ENCODE data around the gene IL5. TPM values are rescaled to one million over a fixed set of nuclear protein-coding genes. Genes with fewer than 3 reads are reported as not detected.

IL5 gene
- total RNA-seq, 4 donors from 2014 or later = not detected

- TF ChIP-seq CTCF (IDR thresholded peaks at IDR 0.05; ENCODE audit: low read depth) = no peak
Observed at GRCh38 chr5:132546108-132546507, 2.8 kb upstream of the IL5 start.

- TF ChIP-seq CTCF (IDR thresholded peaks at IDR 0.05; ENCODE audit: low read depth) = no peak
Observed at GRCh38 chr5:132540764-132541163, 2.6 kb downstream of the IL5 start.

GRCh38 chr5:132540149-132540548, 3.2 kb downstream of the IL5 start:
- no peak for TF ChIP-seq CTCF (IDR thresholded peaks at IDR 0.05; ENCODE audit: low read depth)

GRCh38 chr5:132539716-132540115, 3.6 kb downstream of the IL5 start:
- TF ChIP-seq CTCF (IDR thresholded peaks at IDR 0.05; ENCODE audit: low read depth) = no peak

- no peak for TF ChIP-seq CTCF (IDR thresholded peaks at IDR 0.05; ENCODE audit: low read depth)
Observed at GRCh38 chr5:132530946-132531345, 12.4 kb downstream of the IL5 start.

- TF ChIP-seq CTCF (IDR thresholded peaks at IDR 0.05; ENCODE audit: low read depth) = no peak
Observed at GRCh38 chr5:132528866-132529634, 14.3 kb downstream of the IL5 start.

GRCh38 chr5:132528021-132528420, 15.3 kb downstream of the IL5 start:
- TF ChIP-seq CTCF (IDR thresholded peaks at IDR 0.05; ENCODE audit: low read depth) = no peak
